ENCODE data around the gene PLBD2. TPM values are rescaled to one million over a fixed set of nuclear protein-coding genes. Genes with fewer than 3 reads are reported as not detected.

The PLBD2 gene
- total RNA-seq, 2 donors from 2014 or later, result 54.1 to 104 TPM

DNA sequence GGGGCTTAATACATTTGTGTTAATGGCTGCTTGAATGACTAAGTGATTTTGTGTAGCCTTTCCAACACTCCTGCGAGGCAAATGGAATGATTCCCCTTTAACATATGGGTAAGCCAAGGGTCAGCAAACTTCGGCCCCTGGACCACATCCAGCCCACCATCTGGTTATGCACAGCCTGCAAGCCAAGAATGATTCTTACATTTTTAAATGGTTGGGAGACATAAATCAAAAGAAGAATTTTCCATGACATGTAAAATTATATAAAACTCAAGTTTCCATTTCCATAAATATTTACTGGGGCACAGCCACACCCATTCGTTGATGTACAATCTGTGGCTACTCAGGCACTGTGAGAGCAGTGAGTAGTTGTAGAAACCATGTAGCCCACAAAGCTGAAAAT lies 32.5 kb upstream of the PLBD2 start:
- Histone ChIP-seq H3K9me3 (no peaks in the 10 kb centered on the region), H3K4me3 (no peak overlapping the region), H3K36me3 (peaks cover 3% of the 10 kb centered on the region), H3K27ac (no peak overlapping the region), H3K27me3 (replicated peaks; ENCODE audit: insufficient read depth) (no peaks in the 10 kb centered on the region), H3K4me1 (ENCODE audit: control insufficient read depth in 1 of 2, low read depth in 2 of 2) (peaks cover 7 to 13% of the 10 kb centered on the region in 2 donors)
- TF ChIP-seq, protein P1, sequence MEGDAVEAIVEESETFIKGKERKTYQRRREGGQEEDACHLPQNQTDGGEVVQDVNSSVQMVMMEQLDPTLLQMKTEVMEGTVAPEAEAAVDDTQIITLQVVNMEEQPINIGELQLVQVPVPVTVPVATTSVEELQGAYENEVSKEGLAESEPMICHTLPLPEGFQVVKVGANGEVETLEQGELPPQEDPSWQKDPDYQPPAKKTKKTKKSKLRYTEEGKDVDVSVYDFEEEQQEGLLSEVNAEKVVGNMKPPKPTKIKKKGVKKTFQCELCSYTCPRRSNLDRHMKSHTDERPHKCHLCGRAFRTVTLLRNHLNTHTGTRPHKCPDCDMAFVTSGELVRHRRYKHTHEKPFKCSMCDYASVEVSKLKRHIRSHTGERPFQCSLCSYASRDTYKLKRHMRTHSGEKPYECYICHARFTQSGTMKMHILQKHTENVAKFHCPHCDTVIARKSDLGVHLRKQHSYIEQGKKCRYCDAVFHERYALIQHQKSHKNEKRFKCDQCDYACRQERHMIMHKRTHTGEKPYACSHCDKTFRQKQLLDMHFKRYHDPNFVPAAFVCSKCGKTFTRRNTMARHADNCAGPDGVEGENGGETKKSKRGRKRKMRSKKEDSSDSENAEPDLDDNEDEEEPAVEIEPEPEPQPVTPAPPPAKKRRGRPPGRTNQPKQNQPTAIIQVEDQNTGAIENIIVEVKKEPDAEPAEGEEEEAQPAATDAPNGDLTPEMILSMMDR (IDR thresholded peaks at IDR 0.05), result no peak
- no peak for DNase-seq (ENCODE audit: low spot score)
- ATAC-seq (ENCODE audit: insufficient number of reproducible peaks, low FRiP score, low read depth), result no peak

DNA sequence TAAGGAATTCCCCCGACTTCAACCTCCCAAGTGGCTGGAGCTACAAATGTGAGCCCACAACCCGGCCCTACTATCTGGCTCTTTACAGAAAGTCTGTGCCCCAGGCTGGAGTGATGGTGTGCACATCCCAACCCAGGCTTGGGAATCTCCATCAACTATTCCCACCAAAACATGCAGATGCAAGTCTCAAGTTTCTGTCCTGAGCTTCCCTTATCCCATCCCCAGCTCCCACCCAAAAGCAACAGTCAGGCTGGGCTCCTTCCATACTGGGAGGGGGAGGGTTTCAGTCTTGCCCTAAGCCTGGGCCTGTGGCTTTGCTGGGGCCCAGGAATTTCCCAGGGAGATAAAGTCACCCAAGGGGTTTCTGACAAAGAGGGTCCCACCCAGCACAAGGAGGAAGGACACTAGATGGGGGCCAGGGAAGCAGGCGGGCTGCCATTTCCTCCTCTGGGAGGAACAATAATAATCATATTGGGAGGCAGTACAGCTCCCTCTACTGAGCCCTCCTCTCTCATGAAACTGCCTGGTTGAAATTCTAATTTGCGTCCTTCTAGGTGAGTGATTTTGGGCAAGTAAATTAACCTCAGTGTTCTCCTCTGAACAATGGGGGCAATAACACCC lies 31.5 kb upstream of the PLBD2 start:
- H3K4me1 ChIP-seq (ENCODE audit: control insufficient read depth in 1 of 2, low read depth in 2 of 2), result peaks cover 7 to 13% of the 10 kb centered on the region in 2 donors
- H3K9me3 ChIP-seq, result no peaks in the 10 kb centered on the region
- no peak overlapping the region for H3K4me3 ChIP-seq
- H3K27ac ChIP-seq, result no peak overlapping the region
- ATAC-seq (ENCODE audit: insufficient number of reproducible peaks, low FRiP score, low read depth) (no peak), DNase-seq (ENCODE audit: low spot score) (no peak)
- TF ChIP-seq, protein P1 (IDR thresholded peaks at IDR 0.05), result no peak
- H3K36me3 ChIP-seq, result peaks cover 4% of the 10 kb centered on the region
- H3K27me3 ChIP-seq (replicated peaks; ENCODE audit: insufficient read depth), result no peaks in the 10 kb centered on the region

DNA sequence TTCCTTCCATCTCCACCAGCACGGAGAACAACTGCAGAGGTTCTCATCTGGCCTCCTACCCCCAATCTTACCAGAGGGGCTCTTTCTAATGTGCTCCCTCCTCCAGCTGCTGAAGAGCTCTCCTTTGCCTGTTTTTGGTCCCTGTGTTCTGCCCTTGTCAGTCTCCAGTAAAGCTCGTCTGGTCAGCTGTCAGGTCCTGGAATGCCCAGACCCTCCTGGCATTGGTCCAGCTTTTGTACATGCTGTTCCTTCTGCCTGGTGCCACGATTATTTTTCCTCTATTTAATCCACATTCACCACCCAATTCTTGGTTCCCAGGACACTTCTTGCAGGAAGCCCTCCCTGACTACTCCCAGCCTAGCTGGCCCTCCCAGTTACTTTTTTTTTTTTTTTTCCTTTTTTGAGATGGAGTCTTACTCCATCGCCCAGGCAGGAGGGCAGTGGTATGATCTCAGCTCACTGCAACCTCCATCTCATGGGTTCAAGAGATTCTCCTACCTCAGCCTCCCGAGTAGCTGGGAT lies 30.0 kb upstream of the PLBD2 start:
- TF ChIP-seq, protein P1 (IDR thresholded peaks at IDR 0.05), result no peak
- no peaks in the 10 kb centered on the region for H3K27me3 ChIP-seq (replicated peaks; ENCODE audit: insufficient read depth)
- H3K4me1 ChIP-seq (ENCODE audit: control insufficient read depth in 1 of 2, low read depth in 2 of 2), result peaks cover 7 to 21% of the 10 kb centered on the region in 2 donors
- no peaks in the 10 kb centered on the region for H3K9me3 ChIP-seq
- ATAC-seq (ENCODE audit: insufficient number of reproducible peaks, low FRiP score, low read depth), result no peak
- no peak overlapping the region for H3K27ac ChIP-seq
- peaks cover 4% of the 10 kb centered on the region for H3K36me3 ChIP-seq
- no peak overlapping the region for H3K4me3 ChIP-seq
- DNase-seq (ENCODE audit: low spot score), result no peak

DNA sequence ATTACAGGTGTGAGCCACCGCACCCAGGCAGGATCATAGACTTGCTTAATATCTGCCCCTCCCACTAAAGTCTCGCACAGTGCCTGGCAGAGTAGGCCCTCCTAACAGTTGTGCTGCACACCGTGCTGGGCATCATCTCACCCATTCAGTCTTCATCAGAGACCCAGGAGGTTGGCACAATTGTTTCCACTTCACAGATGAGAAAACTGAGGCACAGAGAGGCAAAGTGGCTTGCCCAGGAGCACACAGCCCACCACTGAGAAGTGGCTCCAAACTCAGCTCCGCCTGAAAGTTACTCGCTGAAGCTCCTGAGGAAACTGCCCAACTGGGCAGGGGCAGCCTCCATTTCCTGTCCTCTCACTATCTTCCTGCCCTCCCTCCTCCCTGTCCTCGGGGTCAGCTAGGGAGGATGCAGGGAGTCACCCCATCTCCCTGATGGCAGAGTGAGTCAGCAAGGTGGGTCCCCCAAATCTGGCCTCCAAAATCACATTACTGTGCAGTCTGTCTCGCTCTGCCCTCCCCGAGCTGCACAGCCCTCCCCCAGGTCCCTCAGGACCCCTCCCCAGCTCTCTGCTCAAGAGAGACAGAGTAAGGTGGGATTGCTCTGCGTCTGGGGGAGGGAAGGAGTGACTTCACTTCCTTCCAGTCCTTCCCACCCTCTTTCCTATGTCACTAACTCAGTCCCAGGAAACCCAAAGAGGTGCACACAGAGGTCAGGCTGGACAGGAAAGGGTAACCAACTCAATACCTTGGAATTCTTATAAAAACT lies 29.2 kb upstream of the PLBD2 start:
- TF ChIP-seq, protein P1 (IDR thresholded peaks at IDR 0.05), result no peak
- Histone ChIP-seq H3K36me3 (peaks cover 4% of the 10 kb centered on the region), H3K4me3 (no peak overlapping the region), H3K27ac (no peak overlapping the region), H3K27me3 (replicated peaks; ENCODE audit: insufficient read depth) (no peaks in the 10 kb centered on the region), H3K9me3 (no peaks in the 10 kb centered on the region), H3K4me1 (ENCODE audit: control insufficient read depth in 1 of 2, low read depth in 2 of 2) (peaks cover 7 to 29% of the 10 kb centered on the region in 2 donors)
- no peak for DNase-seq (ENCODE audit: low spot score)
- no peak for ATAC-seq (ENCODE audit: insufficient number of reproducible peaks, low FRiP score, low read depth)

DNA sequence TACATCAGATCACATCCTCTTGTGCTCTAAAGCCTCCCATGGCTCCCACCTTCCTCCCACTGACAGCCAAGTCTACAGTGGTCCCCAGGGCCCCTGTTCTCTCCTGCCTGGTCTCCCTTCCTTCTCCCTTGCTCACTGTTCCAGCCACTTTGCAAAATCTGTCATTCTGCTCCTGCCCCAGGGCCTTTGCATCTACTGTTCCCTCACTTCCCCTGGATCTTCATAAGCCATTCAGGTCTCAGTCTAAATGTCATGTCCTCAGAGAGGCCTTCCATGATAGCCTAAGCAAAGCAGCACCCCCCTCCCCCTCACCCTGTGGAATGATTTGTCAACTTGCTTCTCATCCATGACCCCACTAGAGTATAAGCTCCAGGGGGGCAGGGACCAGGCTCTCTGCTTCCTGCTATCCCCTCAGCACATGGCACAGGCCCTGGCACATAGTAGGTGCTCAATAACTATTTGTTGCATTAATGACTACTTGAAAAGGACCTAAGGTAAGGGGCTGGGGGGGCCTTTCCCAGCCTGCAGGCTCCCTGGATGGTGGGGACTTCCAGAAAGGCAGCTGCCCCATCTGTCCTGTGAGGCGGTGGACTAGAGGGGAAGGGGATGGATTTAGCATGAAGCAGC lies 28.5 kb upstream of the PLBD2 start:
- DNase-seq (ENCODE audit: low spot score), result no peak
- Histone ChIP-seq H3K9me3 (no peaks in the 10 kb centered on the region), H3K27ac (no peak overlapping the region), H3K4me3 (no peak overlapping the region), H3K36me3 (peaks cover 4% of the 10 kb centered on the region), H3K4me1 (ENCODE audit: control insufficient read depth in 1 of 2, low read depth in 2 of 2) (peaks cover 7 to 32% of the 10 kb centered on the region in 2 donors), H3K27me3 (replicated peaks; ENCODE audit: insufficient read depth) (no peaks in the 10 kb centered on the region)
- no peak for ATAC-seq (ENCODE audit: insufficient number of reproducible peaks, low FRiP score, low read depth)
- TF ChIP-seq, protein P1 (IDR thresholded peaks at IDR 0.05), result no peak

Data from thoracic aorta (tissue), 2 donors.